ENCODE measurements around the gene RIOK1.

- TF ChIP-seq CTCF (IDR thresholded peaks at IDR 0.05; ENCODE audit: low read depth, low read length): no peak
- TF ChIP-seq EZH2phosphoT487 (IDR thresholded peaks at IDR 0.05; ENCODE audit: low read depth): no peak
These were observed 48.3 kb upstream of the RIOK1 start for GRCh38 chr6:7341271-7341670.

Data from OCI-LY3 (cell line).